ENCODE results near the gene CLNK.
A peak's percentile ranks its signal among the peaks of the same experiment; 100 is the strongest.
"Not testable (repeated sequence)": the region's sequence is repeated elsewhere in the genome, so short reads cannot be mapped to it uniquely, and the experiment has no call there.

Gene CLNK

GRCh38 chr4:10656988-10657387 is 27.6 kb downstream of the CLNK start:
- DNase-seq = no peak

DNA sequence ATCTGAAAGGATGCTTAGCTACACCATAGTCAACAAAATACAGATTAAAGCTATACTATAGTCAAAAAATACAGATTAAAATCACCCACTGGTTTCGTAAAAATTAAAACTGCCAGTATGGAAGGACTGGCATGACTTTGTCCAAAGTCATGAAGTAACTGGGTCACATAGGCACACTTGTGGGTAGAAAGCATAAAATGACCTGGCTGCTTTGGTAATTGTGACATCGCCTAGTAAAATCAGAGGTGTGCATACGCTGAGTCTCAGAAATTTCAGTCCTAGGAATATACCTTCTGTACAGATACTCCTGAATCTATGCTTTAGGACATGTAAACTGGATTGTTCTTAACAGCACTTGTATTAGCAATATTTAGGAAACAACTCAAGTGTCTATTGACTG is 28.1 kb downstream of the CLNK start:
- DNase-seq = peak; percentile 38

- peak; percentile 64 for DNase-seq
These were observed 28.6 kb downstream of the CLNK start for GRCh38 chr4:10655968-10656367.

DNA sequence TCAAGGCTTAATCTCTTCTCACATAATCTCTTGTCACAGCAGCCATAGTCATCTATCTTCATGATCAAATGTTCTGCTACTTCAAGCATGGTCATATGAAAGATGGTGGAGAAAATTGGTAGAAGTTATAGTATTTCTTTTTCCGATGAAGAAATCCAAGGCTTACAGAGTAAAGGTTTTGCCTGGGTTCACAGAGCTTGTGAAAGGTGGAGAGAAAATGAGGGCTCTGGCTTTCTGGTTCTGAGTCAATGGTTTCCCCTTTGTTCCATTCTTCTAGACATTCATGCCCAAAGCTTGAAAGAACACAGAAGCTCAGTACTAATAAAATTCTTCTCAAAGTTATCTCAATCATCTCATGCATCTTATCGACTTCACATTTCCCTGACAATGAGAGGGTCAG is 36.1 kb downstream of the CLNK start:
- DNase-seq = no peak

GRCh38 chr4:10647846-10648245 is 36.7 kb downstream of the CLNK start:
- no peak for DNase-seq

DNA sequence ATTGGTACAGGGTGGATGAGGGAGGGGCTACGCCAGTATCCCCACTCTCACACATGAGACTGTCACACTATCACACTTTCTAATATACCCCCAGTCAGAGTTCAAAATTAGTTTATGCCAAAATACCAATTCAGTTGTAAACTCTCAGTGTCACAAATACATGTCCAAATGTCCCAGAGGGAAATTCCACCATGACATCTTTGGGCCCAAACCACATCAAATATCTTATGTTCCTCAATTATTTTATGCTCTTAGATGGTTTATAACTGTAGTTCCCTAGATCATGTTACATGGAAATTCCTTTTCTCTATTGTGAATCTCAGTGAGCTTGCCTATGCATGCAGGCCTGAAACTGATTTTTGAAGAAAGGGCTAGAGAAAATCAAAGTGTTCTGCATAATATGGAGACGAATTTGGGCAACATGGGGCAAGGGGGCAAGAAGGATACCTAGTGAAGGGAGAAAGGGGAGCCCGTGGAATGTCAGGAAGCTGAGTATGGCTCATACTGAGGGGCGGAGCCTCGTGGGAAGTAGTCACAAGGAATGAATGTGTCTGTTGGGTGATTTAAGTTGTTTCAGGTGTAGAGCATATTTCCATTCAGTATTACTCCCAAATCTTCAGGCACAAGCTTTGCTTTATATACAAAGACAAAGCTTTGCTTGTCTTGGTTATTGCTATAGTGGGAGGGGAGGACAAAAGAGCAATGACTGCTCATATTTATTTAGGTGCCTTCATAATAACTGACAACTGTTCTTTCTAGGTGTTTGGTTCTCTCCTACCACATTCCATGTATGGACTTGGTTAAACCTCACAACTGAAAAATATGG is 40.8 kb downstream of the CLNK start:
- no peak for DNase-seq

DNA sequence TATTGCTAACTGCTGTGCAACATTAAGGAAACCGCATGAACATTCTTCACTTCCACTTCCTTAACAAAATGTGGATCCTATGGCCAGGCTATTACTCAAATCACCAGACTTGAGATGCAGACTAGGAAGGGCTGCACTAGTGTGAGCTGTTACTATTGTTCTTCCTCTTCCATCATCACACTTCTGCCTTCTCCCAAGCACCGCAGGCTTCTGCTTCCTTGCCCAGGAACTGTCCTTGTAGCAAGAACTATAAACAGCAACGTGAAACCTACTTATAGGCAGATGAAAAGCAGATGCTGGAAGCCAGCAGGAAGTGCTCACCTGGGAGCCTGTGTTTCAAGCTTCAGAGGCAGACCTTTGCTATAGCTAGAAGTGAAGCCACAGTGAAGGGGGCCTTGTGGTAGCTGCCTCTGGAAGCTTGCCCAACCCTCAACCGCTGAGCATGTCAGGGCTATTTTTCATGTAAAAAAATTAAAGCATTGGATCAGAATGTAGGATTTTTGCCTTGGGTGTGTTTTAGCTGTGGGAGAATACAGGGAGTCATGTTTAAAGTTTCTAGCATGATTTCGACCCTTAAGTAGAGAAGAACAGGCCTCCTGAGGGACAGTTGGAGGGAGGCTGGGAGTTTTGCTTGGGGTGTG is 43.9 kb downstream of the CLNK start:
- DNase-seq = no peak

DNA sequence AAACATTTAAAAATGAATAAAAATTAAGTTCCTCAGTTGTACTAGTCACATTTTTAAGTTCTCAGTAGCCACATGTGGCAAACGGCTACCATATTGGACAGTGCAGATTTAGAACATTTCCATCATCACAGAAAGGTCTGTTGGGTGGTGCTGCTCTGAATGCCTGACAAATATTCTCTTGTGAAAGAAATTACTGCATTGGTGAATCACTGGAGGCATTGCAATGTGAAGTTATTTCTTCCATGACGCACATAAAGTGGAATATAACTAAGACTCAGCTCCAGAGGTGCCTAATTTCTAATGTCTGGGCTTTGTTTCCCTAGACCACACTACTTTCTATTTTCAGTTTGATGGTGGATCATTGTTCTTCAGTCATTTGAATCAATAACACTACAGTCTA is 44.9 kb downstream of the CLNK start:
- no peak for DNase-seq

DNA sequence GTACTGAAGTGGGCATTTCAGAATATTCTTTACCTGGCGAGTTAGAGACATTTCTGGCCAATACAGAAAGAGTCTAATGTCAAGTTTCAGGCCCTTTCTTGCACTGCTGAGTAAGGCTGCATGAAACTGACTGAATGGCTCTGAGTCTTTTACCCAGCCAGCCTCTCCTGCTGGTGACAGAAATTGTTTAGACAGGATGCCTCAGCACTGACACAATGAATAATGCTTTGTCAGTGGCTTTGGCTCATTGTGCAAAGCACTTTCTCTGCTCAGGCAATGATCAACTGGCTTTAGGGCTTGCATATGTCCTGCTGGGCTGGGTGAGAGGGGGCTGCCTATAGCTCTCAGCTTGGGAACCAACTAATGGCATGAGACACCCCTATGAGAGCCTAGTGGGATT is 45.5 kb downstream of the CLNK start:
- no peak for DNase-seq

DNA sequence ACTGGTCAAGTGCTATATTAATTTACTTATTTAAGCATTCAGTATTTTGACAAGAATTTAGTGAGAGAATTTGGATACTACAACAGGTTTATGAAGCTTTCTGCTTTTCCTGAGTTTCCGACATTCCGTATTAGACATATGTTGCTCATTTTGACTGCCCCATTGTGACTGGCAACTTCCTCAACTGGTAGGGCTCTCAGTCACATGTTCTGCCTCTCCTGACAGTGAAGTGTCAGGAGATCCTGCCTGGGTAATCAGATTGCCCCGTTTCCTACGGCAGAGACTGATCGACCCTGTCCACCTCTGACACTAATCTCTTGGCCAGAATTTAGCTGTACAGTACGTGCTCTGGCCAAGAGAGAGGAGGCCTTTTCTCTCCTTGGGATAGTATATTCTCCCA is 49.5 kb downstream of the CLNK start:
- DNase-seq = no peak

DNA sequence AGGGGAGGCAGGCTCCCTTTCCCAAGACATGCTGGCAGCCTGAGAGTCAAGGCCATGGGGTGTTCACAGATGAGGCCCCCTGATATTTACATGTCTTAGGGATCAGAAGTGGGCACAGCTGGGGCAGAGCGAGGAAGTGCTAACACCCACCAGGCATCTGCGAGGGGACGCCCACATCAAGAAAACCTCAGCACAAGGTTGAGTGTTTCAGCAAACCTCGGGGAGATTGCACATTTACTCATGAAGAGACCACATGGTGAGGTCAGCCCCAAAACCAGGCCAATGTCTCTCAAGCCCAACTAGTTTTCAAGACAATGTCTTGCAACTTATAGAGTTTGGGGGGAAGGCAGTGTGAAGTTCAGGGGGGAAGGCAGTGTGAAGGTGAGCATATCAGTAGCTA is 55.2 kb downstream of the CLNK start:
- no peak for DNase-seq

- no peak for DNase-seq
These were observed 59.4 kb downstream of the CLNK start for GRCh38 chr4:10625131-10625530.

GRCh38 chr4:10623862-10624261 is 60.7 kb downstream of the CLNK start:
- DNase-seq = no peak

DNA sequence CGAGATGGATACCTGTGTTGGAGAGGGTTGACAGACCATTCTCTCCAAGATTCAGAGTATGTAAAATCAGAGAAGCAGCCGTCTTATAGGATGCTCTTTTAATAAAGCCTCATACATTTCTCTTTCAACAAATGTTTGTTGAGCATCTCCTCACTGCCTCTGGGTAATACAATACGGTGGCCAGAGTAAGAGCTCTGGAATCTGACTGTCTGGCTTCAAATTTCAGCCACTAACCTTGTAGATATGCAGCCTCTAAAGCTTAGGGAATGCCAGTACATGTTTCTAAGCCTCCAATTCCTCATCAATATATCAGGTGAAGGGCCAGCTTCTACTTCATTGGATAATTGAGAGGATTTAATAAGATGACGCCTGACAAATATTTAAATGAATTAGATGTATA is 61.3 kb downstream of the CLNK start:
- DNase-seq = no peak

- no peak for DNase-seq
These were observed 61.8 kb downstream of the CLNK start for GRCh38 chr4:10622728-10623127.

DNA sequence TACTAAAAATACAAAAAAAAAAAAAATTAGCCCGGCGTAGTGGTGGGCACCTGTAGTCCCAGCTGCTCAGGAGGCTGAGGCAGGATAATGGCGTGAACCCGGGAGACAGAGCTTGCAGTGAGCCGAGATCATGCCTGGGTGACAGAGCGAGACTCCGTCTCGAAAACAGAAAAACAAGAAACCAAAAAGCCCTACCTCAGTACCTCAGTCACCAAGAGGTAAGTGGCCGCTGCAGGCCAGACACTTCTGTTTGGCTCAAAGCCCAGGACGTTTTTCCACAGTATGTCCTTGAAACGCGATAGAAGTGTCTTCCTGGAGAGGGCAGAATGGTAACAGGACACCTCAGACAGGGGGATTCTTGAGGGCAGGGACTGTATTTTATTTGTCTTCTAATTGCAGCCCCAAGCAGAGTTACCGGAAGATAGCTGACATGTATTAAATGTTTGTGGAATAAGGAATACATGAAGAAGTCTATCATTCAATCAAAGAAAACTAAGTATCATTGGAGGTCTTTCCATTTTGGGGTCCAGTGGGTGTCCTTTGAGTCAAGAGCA is 63.6 kb downstream of the CLNK start:
- DNase-seq = no peak

DNA sequence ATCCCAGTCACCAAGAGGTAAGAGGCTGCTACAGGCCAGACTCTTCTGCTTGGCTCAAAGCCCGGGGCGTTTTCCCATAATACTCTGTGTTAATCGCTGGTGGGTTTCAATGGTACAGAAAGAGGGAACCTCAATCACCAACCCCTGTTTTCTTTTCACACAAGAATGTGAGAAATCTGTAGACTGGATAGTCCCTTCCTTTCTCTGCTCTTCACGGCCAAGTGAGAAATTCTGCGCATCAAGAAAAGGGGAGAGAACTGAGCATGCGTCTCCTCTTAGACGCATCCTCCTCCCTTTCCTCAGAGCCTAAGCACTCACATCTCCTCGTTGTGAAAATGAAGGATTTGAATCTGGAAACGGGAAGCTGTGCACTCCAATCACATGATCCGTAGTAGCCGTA is 64.7 kb downstream of the CLNK start:
- DNase-seq = no peak

GRCh38 chr4:10619220-10619619 is 65.3 kb downstream of the CLNK start:
- no peak for DNase-seq

- DNase-seq = not testable (repeated sequence)
These were observed 69.6 kb downstream of the CLNK start for GRCh38 chr4:10614926-10615325.

DNA sequence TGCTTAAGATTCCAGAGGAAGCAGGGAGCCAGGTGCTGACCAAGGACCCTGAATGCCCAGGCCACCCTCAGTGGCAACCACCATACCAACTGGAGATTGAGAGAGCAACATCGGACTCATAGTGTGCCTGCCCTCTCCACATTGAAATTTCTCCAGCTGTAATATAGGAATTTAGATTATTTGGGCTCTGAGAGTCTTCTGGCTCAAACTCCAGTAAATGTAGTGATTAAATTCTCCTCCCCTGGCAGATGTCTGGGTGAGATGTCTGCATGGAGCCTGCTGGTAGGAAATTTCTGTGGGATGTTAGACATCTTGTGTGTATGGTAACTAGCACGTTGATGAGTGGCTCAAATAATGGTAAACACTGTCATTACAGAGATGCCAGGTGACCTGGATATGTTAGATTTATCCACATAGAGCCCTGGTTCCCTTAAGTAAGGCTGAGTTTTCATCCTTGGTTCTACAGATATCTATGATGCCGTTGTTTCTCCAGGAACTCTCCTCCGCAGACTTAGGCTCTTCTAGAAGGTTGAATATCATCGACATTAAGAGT is 70.6 kb downstream of the CLNK start:
- DNase-seq = no peak

GRCh38 chr4:10612476-10612875 is 72.1 kb downstream of the CLNK start:
- no peak for DNase-seq

- DNase-seq = no peak
These were observed 72.9 kb downstream of the CLNK start for GRCh38 chr4:10611673-10612072.

GRCh38 chr4:10608501-10609219 is 75.9 kb downstream of the CLNK start:
- no peak for DNase-seq
